Endothelial cell (in vitro differentiated cells): Measurements from ENCODE around the gene UBE3A. TPM values are rescaled to one million over a fixed set of nuclear protein-coding genes. Genes with fewer than 3 reads are reported as not detected.

Experiments
- DNase-seq: peaks from one replicate; pipeline ENCODE4 v3.0.0; 2021; ENCODE audit warnings: low spot score
- H3K27ac Mint-ChIP-seq: one replicate; pipeline ENCODE4 v1.8.0; 2021; ENCODE audit warnings: mixed read lengths, inconsistent platforms; ENCODE audit not compliant: unreplicated experiment
- H3K27me3 Mint-ChIP-seq: one replicate; pipeline ENCODE4 v1.8.0; 2021; ENCODE audit warnings: mild to moderate bottlenecking, moderate library complexity, mixed read lengths, inconsistent platforms; ENCODE audit not compliant: unreplicated experiment
- H3K36me3 Mint-ChIP-seq: one replicate; pipeline ENCODE4 v1.8.0; 2021; ENCODE audit warnings: mild to moderate bottlenecking, low read depth, mixed read lengths, inconsistent platforms; ENCODE audit not compliant: unreplicated experiment
- H3K4me1 Mint-ChIP-seq: one replicate; pipeline ENCODE4 v1.8.0; 2021; ENCODE audit warnings: mild to moderate bottlenecking, mixed read lengths, inconsistent platforms; ENCODE audit not compliant: unreplicated experiment
- H3K4me3 Mint-ChIP-seq: one replicate; pipeline ENCODE4 v1.8.0; 2021; ENCODE audit warnings: mild to moderate bottlenecking, mixed read lengths, inconsistent platforms; ENCODE audit not compliant: unreplicated experiment
- H3K9me3 Mint-ChIP-seq: one replicate; pipeline ENCODE4 v1.8.0; 2021; ENCODE audit warnings: mixed read lengths, inconsistent platforms; ENCODE audit not compliant: unreplicated experiment
- CTCF ChIP-seq: fragments of 200-600 bp; sonication (generic); IDR thresholded peaks from one replicate; pipeline ENCODE4 v1.5.0; 2021; ENCODE audit warnings: antibody characterized with exemption; ENCODE audit not compliant: unreplicated experiment
- total RNA-seq: library from RNA; stranded (reverse); fragmentation: NEBNext Ultra II Directional; extraction: Animal tissue kit (Norgen Biotek cat#: 25700); gene quantifications from one replicate; pipeline ENCODE4 v1.2.1, GENCODE V29; 2021; ENCODE audit not compliant: unreplicated experiment

UBE3A gene
- total RNA-seq, 1 donor from 2014 or later, result 102 TPM

- Mint-ChIP-seq H3K9me3 (no peaks in the 10 kb centered on the region), H3K4me1 (peaks cover 13% of the 10 kb centered on the region), H3K27ac (no peak overlapping the region), H3K4me3 (no peak overlapping the region), H3K36me3 (no peaks in the 10 kb centered on the region), H3K27me3 (no peaks in the 10 kb centered on the region)
- TF ChIP-seq CTCF, result no peak
- no peak for DNase-seq
These were observed 30.4 kb downstream of the UBE3A start for GRCh38 chr15:25408428-25408827.

DNA sequence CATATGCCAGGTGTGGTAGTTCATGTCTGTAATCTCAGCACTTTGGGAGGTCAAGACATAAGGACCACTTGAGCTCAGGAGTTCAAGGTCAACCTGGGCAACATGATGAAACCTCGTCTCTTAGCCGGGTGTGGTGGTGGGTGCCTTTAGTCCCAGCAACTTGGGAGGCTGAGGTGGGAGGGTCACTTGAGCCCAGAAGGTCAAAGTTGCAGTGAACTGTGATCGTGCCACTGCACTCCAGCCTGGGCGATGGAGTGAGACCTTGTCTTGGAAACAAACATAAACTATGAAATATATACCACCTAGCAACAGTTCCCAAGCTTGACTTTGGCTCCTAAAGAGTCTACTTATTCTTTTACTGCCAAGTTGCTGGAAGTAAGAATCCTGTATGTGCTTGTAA lies 30.9 kb downstream of the UBE3A start:
- Mint-ChIP-seq H3K27me3 (no peaks in the 10 kb centered on the region), H3K4me3 (no peak overlapping the region), H3K36me3 (peaks cover 4% of the 10 kb centered on the region), H3K4me1 (peaks cover 13% of the 10 kb centered on the region), H3K9me3 (no peaks in the 10 kb centered on the region), H3K27ac (no peak overlapping the region)
- TF ChIP-seq CTCF, result no peak
- no peak for DNase-seq

- Mint-ChIP-seq H3K4me1 (peaks cover 13% of the 10 kb centered on the region), H3K9me3 (no peaks in the 10 kb centered on the region), H3K4me3 (no peak overlapping the region), H3K27me3 (no peaks in the 10 kb centered on the region), H3K27ac (peak overlapping the region; percentile 82), H3K36me3 (peaks cover 11% of the 10 kb centered on the region)
- no peak for TF ChIP-seq CTCF
- no peak for DNase-seq
These were observed 32.0 kb downstream of the UBE3A start for GRCh38 chr15:25406846-25407245.

DNA sequence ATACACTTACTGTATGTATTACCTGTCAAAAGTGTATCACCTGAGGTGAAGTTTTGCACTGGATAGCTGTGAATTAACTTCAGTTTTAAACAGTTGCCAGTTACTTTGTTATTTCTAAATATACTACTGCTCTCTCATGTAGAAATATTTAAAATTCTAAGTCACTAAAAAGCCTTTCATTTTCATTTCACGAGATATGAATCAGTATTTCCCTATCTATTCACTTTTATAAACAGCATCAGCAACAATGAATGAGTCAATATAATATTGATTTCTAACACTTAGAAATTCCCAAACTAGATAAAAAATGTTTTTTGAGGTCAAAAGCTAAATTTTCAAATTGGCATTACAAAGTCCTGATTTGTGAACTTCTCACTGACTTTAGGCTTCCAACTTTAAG lies 32.6 kb downstream of the UBE3A start:
- no peaks in the 10 kb centered on the region for H3K27me3 Mint-ChIP-seq
- H3K27ac Mint-ChIP-seq, result no peak overlapping the region
- H3K9me3 Mint-ChIP-seq, result no peaks in the 10 kb centered on the region
- DNase-seq, result no peak
- H3K4me3 Mint-ChIP-seq, result no peak overlapping the region
- no peak for TF ChIP-seq CTCF
- H3K36me3 Mint-ChIP-seq, result peaks cover 12% of the 10 kb centered on the region
- H3K4me1 Mint-ChIP-seq, result peaks cover 13% of the 10 kb centered on the region

DNA sequence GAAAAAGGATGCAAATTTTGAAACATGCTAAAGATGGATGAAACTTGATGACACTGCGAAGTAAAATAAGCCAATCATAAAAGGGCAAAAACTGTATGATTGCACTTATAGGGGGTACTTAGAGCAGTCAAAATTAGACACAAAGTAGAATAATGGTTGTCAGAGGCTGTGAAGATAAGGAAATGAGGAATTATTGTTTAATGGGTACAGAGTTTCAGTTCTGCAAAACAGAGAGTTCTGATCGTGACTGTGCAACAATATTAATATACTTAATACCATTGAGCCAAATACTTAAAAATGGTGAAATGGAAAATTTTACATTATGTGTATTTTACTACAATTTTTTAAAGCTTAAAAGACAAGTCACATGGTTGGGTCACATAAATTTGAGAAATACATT lies 35.1 kb downstream of the UBE3A start:
- TF ChIP-seq CTCF, result no peak
- H3K9me3 Mint-ChIP-seq, result no peaks in the 10 kb centered on the region
- H3K27me3 Mint-ChIP-seq, result no peaks in the 10 kb centered on the region
- no peak overlapping the region for H3K27ac Mint-ChIP-seq
- DNase-seq, result no peak
- peaks cover 12% of the 10 kb centered on the region for H3K36me3 Mint-ChIP-seq
- no peaks in the 10 kb centered on the region for H3K4me1 Mint-ChIP-seq
- no peak overlapping the region for H3K4me3 Mint-ChIP-seq
